Esophagus muscularis mucosa (tissue), 4 donors: ENCODE results near the gene HRNR. TPM values are rescaled to one million over a fixed set of nuclear protein-coding genes. Genes with fewer than 3 reads are reported as not detected.

Source experiments
- DNase-seq: peaks from one replicate; pipeline ENCODE4 v3.0.0-alpha.2; 2017; ENCODE audit errors: extremely low spot score
- H3K27ac ChIP-seq, 4 donors: fragments of 200-600 bp; sonication (generic); replicated peaks in 1 of 4; 1 replicate in 3 of 4; 2 replicates in 1 of 4; pipeline ENCODE4 v1.5.1; 2016 to 2019; ENCODE audit warnings: mild to moderate bottlenecking in 1 of 4
- H3K27me3 ChIP-seq, 4 donors: fragments of 200-600 bp; sonication (generic); one replicate each; pipeline versions ENCODE4 v1.5.1 to v1.6.0; 2016 to 2019
- H3K36me3 ChIP-seq, 4 donors: fragments of 200-600 bp; sonication (generic); one replicate each; pipeline ENCODE4 v1.5.1; 2016 to 2019
- H3K4me1 ChIP-seq, 4 donors: fragments of 200-600 bp; sonication (generic); one replicate each; pipeline ENCODE4 v1.5.1; 2016 to 2019
- H3K4me3 ChIP-seq, 4 donors: fragments of 200-600 bp; sonication (generic); 1 replicate in 2 of 4; 2 replicates in 2 of 4; pipeline ENCODE4 v1.5.1; 2016 to 2019; ENCODE audit warnings: mild to moderate bottlenecking in 4 of 4, moderate library complexity in 1 of 4
- H3K9me3 ChIP-seq, 4 donors: fragments of 200-600 bp; sonication (generic); 1 replicate in 3 of 4; 2 replicates in 1 of 4; pipeline ENCODE4 v1.5.1; 2016 to 2019
- CTCF ChIP-seq, 3 experiments: fragments of 200-600 bp in 2 of 3; fragments of 450-650 bp in 1 of 3; sonication (generic) in 2 of 3; IDR thresholded peaks; one replicate each; pipeline ENCODE4 v1.5.1; 2017 to 2019; ENCODE audit warnings: antibody characterized with exemption in 3 of 3, mild to moderate bottlenecking in 2 of 3, moderate library complexity in 1 of 3
- EP300 ChIP-seq: sonication (generic); formaldehyde crosslinking; IDR thresholded peaks from one replicate; pipeline ENCODE4 v1.6.1; 2017; ENCODE audit warnings: antibody characterized with exemption
- POLR2A ChIP-seq: fragments of 450-650 bp; IDR thresholded peaks from one replicate; pipeline ENCODE4 v1.6.1; 2017; ENCODE audit warnings: antibody characterized with exemption, moderate library complexity, mild to moderate bottlenecking, low read depth
- POLR2AphosphoS5 ChIP-seq, 2 donors: sonication (generic); formaldehyde crosslinking; IDR thresholded peaks; one replicate each; pipeline ENCODE4 v1.6.1; 2017; ENCODE audit warnings: antibody characterized with exemption in 2 of 2
- WGBS: methylation state at CpG from one replicate; pipeline ENCODE4 v1.1.5; 2018; 5-methylcytosine and 5-hydroxymethylcytosine counted together
- intact Hi-C: fragments of 100-400 bp; cut with DNase I; formaldehyde crosslinking; loops from one replicate; pipeline ENCODE4 v1.15.1; 2023
- total RNA-seq, 4 donors: library from RNA; depleted of rRNA; stranded (reverse); fragments of >200 nt; gene quantifications; one replicate each; pipeline versions ENCODE4 v1.1.0 to v1.2.1, GENCODE V29; 2016

HRNR gene
- total RNA-seq, 4 donors from 2014 or later, result not detected

GRCh38 chr1:152169366-152170025 lies 54.5 kb downstream of the HRNR start:
- no peak for DNase-seq
- H3K27ac ChIP-seq, result no peak overlapping the region
- 66% methylated on average over 4 of the region's 4 CpGs for WGBS
- TF ChIP-seq CTCF (IDR thresholded peaks at IDR 0.05) (no peak), POLR2AphosphoS5 (IDR thresholded peaks at IDR 0.05) (no peak), POLR2A (no peak), EP300 (no peak)
- no peaks in the 10 kb centered on the region for H3K9me3 ChIP-seq
- H3K27me3 ChIP-seq, result no peaks in the 10 kb centered on the region
- peaks cover 11 to 29% (median 18%) of the 10 kb centered on the region in 4 donors for H3K4me1 ChIP-seq
- H3K36me3 ChIP-seq, result no peaks in the 10 kb centered on the region
- intact Hi-C loops, result no loop called here
- no peak overlapping the region for H3K4me3 ChIP-seq

GRCh38 chr1:152168535-152168868 lies 55.5 kb downstream of the HRNR start:
- Histone ChIP-seq H3K27me3 (no peaks in the 10 kb centered on the region), H3K27ac (peak overlapping the region in 2 of 4 donors; percentile 44 to 47), H3K4me1 (peaks cover 11 to 29% (median 18%) of the 10 kb centered on the region in 4 donors), H3K9me3 (no peaks in the 10 kb centered on the region), H3K4me3 (no peak overlapping the region), H3K36me3 (no peaks in the 10 kb centered on the region)
- WGBS, result 38% methylated on average over 1 of the region's 1 CpG
- no peak for DNase-seq
- TF ChIP-seq POLR2AphosphoS5 (IDR thresholded peaks at IDR 0.05) (peak in 1 of 2 donors; percentile 12), POLR2A (no peak), EP300 (peak; percentile 17), CTCF (IDR thresholded peaks at IDR 0.05) (no peak)
- intact Hi-C loops, result no loop called here

GRCh38 chr1:152167835-152168534 lies 56.0 kb downstream of the HRNR start:
- no peaks in the 10 kb centered on the region for H3K27me3 ChIP-seq
- peak overlapping the region in 2 of 4 donors; percentile 44 to 47 for H3K27ac ChIP-seq
- H3K36me3 ChIP-seq, result no peaks in the 10 kb centered on the region
- no peak overlapping the region for H3K4me3 ChIP-seq
- no peak for DNase-seq
- intact Hi-C loops, result no loop called here
- WGBS, result 62% methylated on average over 3 of the region's 3 CpGs
- peaks cover 11 to 29% (median 18%) of the 10 kb centered on the region in 4 donors for H3K4me1 ChIP-seq
- no peaks in the 10 kb centered on the region for H3K9me3 ChIP-seq
- no peak for TF ChIP-seq POLR2A
- TF ChIP-seq EP300, result no peak
- TF ChIP-seq POLR2AphosphoS5 (IDR thresholded peaks at IDR 0.05), result no peak

- intact Hi-C loops, result no loop called here
- H3K9me3 ChIP-seq, result no peaks in the 10 kb centered on the region
- peak overlapping the region in 1 of 4 donors; percentile 30 for H3K27ac ChIP-seq
- TF ChIP-seq POLR2AphosphoS5 (IDR thresholded peaks at IDR 0.05) (no peak), POLR2A (no peak), EP300 (no peak), CTCF (IDR thresholded peaks at IDR 0.05) (no peak)
- 55% methylated on average over 1 of the region's 1 CpG for WGBS
- H3K36me3 ChIP-seq, result no peaks in the 10 kb centered on the region
- DNase-seq, result no peak
- no peak overlapping the region for H3K4me3 ChIP-seq
- H3K4me1 ChIP-seq, result peaks cover 11 to 29% (median 21%) of the 10 kb centered on the region in 4 donors
- H3K27me3 ChIP-seq, result no peaks in the 10 kb centered on the region
These were observed 57.0 kb downstream of the HRNR start for GRCh38 chr1:152166966-152167365.

- DNase-seq, result no peak
- no peaks in the 10 kb centered on the region for H3K36me3 ChIP-seq
- TF ChIP-seq POLR2A (no peak), CTCF (IDR thresholded peaks at IDR 0.05) (no peak), EP300 (no peak), POLR2AphosphoS5 (IDR thresholded peaks at IDR 0.05) (no peak)
- no peaks in the 10 kb centered on the region for H3K27me3 ChIP-seq
- H3K4me1 ChIP-seq, result peaks cover 11 to 29% (median 21%) of the 10 kb centered on the region in 4 donors
- no peaks in the 10 kb centered on the region for H3K9me3 ChIP-seq
- no peak overlapping the region for H3K4me3 ChIP-seq
- WGBS, result 71% methylated on average over 4 of the region's 4 CpGs
- intact Hi-C loops, result no loop called here
- no peak overlapping the region for H3K27ac ChIP-seq
These were observed 58.5 kb downstream of the HRNR start for GRCh38 chr1:152165286-152166077.
